Posterior vena cava (tissue), 2 donors: ENCODE measurements around the gene CNMD. TPM values are rescaled to one million over a fixed set of nuclear protein-coding genes. Genes with fewer than 3 reads are reported as not detected.
"Not testable (repeated sequence)": the region's sequence is repeated elsewhere in the genome, so short reads cannot be mapped to it uniquely, and the experiment has no call there.

Experiments used
- DNase-seq: peaks from one replicate; pipeline ENCODE4 v3.0.0-alpha.2; 2020; ENCODE audit warnings: low spot score
- intact Hi-C, 2 donors: fragments of 100-400 bp; cut with DNase I; formaldehyde crosslinking; loops; one replicate each; pipeline versions ENCODE4 v1.14.1 to v1.14.2; 2022 to 2023
- total RNA-seq, 2 donors: library from RNA; stranded (reverse); fragmentation: NEBNext Ultra II Directional; extraction: Animal tissue kit (Norgen Biotek cat#: 25700); gene quantifications; one replicate each; pipeline ENCODE4 v1.2.1, GENCODE V29; 2021
- donor health status: DM: yes; HTN: yes; CAD: no.
- donor health status: DM: yes; HTN: yes; CAD: no.

Gene CNMD
- total RNA-seq, 2 donors from 2014 or later: not detected

GRCh38 chr13:52749419-52749818, 9.8 kb upstream of the CNMD start:
- no peak for DNase-seq
- intact Hi-C loops: loop anchor here in 1 of 2 donors (5.0 kb wide), 1 partner anchor 923 kb away; no protein-coding TSS in a partner anchor

GRCh38 chr13:52746141-52746540, 6.5 kb upstream of the CNMD start:
- DNase-seq: no peak
- intact Hi-C loops: loop anchor here in 1 of 2 donors (5.0 kb wide), 1 partner anchor 926 kb away; no protein-coding TSS in a partner anchor

GRCh38 chr13:52744842-52745375, 5.3 kb upstream of the CNMD start:
- DNase-seq: no peak
- intact Hi-C loops: loop anchor here in 1 of 2 donors (5.0 kb wide), 1 partner anchor 927 kb away; no protein-coding TSS in a partner anchor

- intact Hi-C loops: no loop called here
- DNase-seq: no peak
These were observed 4.4 kb upstream of the CNMD start for GRCh38 chr13:52743988-52744387.

GRCh38 chr13:52743569-52743968, 3.9 kb upstream of the CNMD start:
- no peak for DNase-seq
- intact Hi-C loops: no loop called here

GRCh38 chr13:52738719-52739467, 727 bp downstream of the CNMD start:
- intact Hi-C loops: no loop called here
- peak; percentile 82 for DNase-seq

GRCh38 chr13:52737965-52738364, 1.7 kb downstream of the CNMD start:
- no peak for DNase-seq
- intact Hi-C loops: no loop called here

GRCh38 chr13:52737451-52737850, 2.2 kb downstream of the CNMD start:
- intact Hi-C loops: no loop called here
- no peak for DNase-seq

- intact Hi-C loops: no loop called here
- no peak for DNase-seq
These were observed 2.7 kb downstream of the CNMD start for GRCh38 chr13:52736891-52737290.

GRCh38 chr13:52734075-52734623, 5.5 kb downstream of the CNMD start:
- intact Hi-C loops: no loop called here
- DNase-seq: no peak

GRCh38 chr13:52726258-52726657, 13.4 kb downstream of the CNMD start:
- intact Hi-C loops: no loop called here

GRCh38 chr13:52725302-52725701, 14.3 kb downstream of the CNMD start:
- DNase-seq: no peak
- intact Hi-C loops: no loop called here

More at GRCh38 chr13:52726258-52726657, 13.4 kb downstream of the CNMD start:
- DNase-seq: no peak

GRCh38 chr13:52723181-52723580, 16.4 kb downstream of the CNMD start:
- intact Hi-C loops: no loop called here
- no peak for DNase-seq

GRCh38 chr13:52721356-52721755, 18.3 kb downstream of the CNMD start:
- intact Hi-C loops, DNase-seq: not testable (repeated sequence)

- intact Hi-C loops, DNase-seq: not testable (repeated sequence)
These were observed 18.7 kb downstream of the CNMD start for GRCh38 chr13:52720904-52721303.

GRCh38 chr13:52713894-52714293, 25.7 kb downstream of the CNMD start:
- intact Hi-C loops: no loop called here
- peak; percentile 84 for DNase-seq

- DNase-seq: no peak
- intact Hi-C loops: no loop called here
These were observed 27.2 kb downstream of the CNMD start for GRCh38 chr13:52712385-52712784.

GRCh38 chr13:52711286-52711685, 28.3 kb downstream of the CNMD start:
- intact Hi-C loops: no loop called here
- DNase-seq: no peak

GRCh38 chr13:52708266-52708665, 31.4 kb downstream of the CNMD start:
- intact Hi-C loops, DNase-seq: not testable (repeated sequence)

GRCh38 chr13:52707375-52707774, 32.2 kb downstream of the CNMD start:
- DNase-seq: no peak
- intact Hi-C loops: no loop called here

- no peak for DNase-seq
- intact Hi-C loops: no loop called here
These were observed 33.5 kb downstream of the CNMD start for GRCh38 chr13:52706081-52706480.
